MM.1S (cell line): ENCODE measurements around the gene TSPO2.

Source experiments
- DNase-seq: peaks from one replicate; pipeline ENCODE4 v3.0.0-alpha.2; 2015
- H2AFZ ChIP-seq: fragments of 300-600 bp; sonication (generic); 2 replicates; pipeline ENCODE4 v1.6.0; 2016; ENCODE audit warnings: antibody characterized with exemption, low read length
- H3F3A ChIP-seq: fragments of 300-600 bp; sonication (generic); 2 replicates; pipeline ENCODE4 v1.6.1; 2016; ENCODE audit warnings: mild to moderate bottlenecking, antibody characterized with exemption, low read length, moderate library complexity, mixed read lengths; ENCODE audit not compliant: insufficient read depth
- H3K27ac ChIP-seq: fragments of 300-600 bp; sonication (generic); 2 replicates; pipeline ENCODE4 v1.5.1; 2016; ENCODE audit warnings: mild to moderate bottlenecking, low read length
- H3K27me3 ChIP-seq: fragments of 300-600 bp; sonication (generic); replicated peaks from 2 replicates; pipeline ENCODE4 v1.6.0; 2016; ENCODE audit warnings: low read length; ENCODE audit not compliant: insufficient read depth
- H3K36me3 ChIP-seq: fragments of 300-600 bp; sonication (generic); replicated peaks from 2 replicates; pipeline ENCODE4 v1.6.1; 2016; ENCODE audit warnings: mild to moderate bottlenecking, low read length, mixed read lengths; ENCODE audit not compliant: insufficient read depth
- H3K4me1 ChIP-seq: fragments of 300-600 bp; sonication (generic); 2 replicates; pipeline ENCODE4 v1.6.1; 2016; ENCODE audit warnings: low read length, mixed read lengths
- H3K4me2 ChIP-seq: fragments of 300-600 bp; sonication (generic); 2 replicates; pipeline ENCODE4 v1.6.0; 2016; ENCODE audit warnings: low read depth, low read length
- H3K4me3 ChIP-seq: fragments of 300-600 bp; sonication (generic); 2 replicates; pipeline ENCODE4 v1.5.1; 2016; ENCODE audit warnings: low read length, mixed read lengths
- H3K79me2 ChIP-seq: fragments of 300-600 bp; sonication (generic); 2 replicates; pipeline ENCODE4 v1.6.1; 2016; ENCODE audit warnings: mixed run types, low read length, mixed read lengths
- H3K9ac ChIP-seq: fragments of 300-600 bp; sonication (generic); 2 replicates; pipeline ENCODE4 v1.6.1; 2016; ENCODE audit warnings: low read length, mixed read lengths
- H3K9me2 ChIP-seq: fragments of 300-600 bp; sonication (generic); replicated peaks from 2 replicates; pipeline ENCODE4 v1.6.1; 2016; ENCODE audit warnings: mild to moderate bottlenecking, low read length, mixed read lengths; ENCODE audit not compliant: insufficient read depth
- H3K9me3 ChIP-seq: fragments of 300-600 bp; sonication (generic); replicated peaks from 2 replicates; pipeline ENCODE4 v1.6.1; 2016; ENCODE audit warnings: mild to moderate bottlenecking, low read length, mixed read lengths; ENCODE audit not compliant: insufficient read depth
- H4K20me1 ChIP-seq: fragments of 300-600 bp; sonication (generic); 2 replicates; pipeline ENCODE4 v1.6.1; 2016; ENCODE audit warnings: mild to moderate bottlenecking, low read length, moderate library complexity, mixed read lengths; ENCODE audit not compliant: insufficient read depth
- CTCF ChIP-seq: fragments of 300-600 bp; sonication (generic); IDR thresholded peaks from 2 replicates; pipeline ENCODE4 v1.5.1; 2016; ENCODE audit warnings: antibody characterized with exemption, low read length, mixed read lengths
- EZH2 ChIP-seq: fragments of 300-600 bp; sonication (generic); optimal IDR thresholded peaks from 2 replicates; pipeline ENCODE3; 2017; ENCODE audit warnings: low read depth, mild to moderate bottlenecking, antibody characterized with exemption, low read length, mixed read lengths
- EZH2phosphoT487 ChIP-seq: fragments of 300-600 bp; sonication (generic); IDR thresholded peaks from 2 replicates; pipeline ENCODE4 v1.6.1; 2018; ENCODE audit warnings: antibody characterized with exemption, low read length

Gene TSPO2

DNA sequence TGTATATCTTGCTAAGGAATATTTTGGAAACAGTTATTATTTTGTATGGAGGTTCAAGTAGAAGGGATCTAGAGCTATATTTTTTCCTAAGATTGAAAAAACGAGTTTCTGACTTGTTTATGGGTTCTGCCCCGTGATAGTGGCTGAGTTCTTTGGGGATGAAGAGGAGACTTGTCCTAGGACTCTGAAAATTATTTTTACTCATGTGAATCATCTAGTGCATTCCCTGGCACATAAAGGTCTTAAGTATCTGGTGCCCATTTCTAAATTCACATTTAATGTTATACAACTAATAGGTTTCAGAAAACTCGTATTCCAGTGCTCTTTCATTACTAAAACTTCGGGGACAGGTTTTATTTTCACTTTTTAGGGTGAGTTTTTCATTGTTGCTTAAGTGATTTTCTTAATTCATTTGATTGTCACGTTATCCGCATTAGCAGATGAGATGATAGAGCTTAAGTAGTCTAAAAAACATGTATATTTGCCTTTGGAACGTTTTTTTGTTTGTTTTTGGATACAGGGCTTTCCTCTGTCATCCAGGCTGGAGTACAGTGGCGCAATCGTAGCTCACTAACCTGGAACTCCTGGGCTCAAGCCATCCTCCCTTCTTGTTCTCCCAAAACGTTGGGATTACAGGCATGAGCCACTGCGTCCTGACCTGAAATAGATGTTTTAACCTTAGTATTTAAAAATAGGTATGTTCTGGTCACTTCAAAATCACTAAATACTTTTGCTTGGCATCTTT is 32.6 kb downstream of the TSPO2 start:
- DNase-seq, result no peak
- Histone ChIP-seq H3K27me3 (no peaks in the 10 kb centered on the region), H3K4me3 (peak overlapping the region; percentile 95), H3K4me1 (0 out of 2 replicates have a peak, but pooled peaks cover 3% of the 10 kb centered on the region), H4K20me1 (no peaks in the 10 kb centered on the region), H3K9ac (peak overlapping the region; percentile 99; the same call in 1 of the 2 replicates), H2AFZ (no peak overlapping the region), H3F3A (peaks cover 23% of the 10 kb centered on the region), H3K4me2 (peak overlapping the region; percentile 76), H3K79me2 (peaks cover 76% of the 10 kb centered on the region), H3K9me3 (no peaks in the 10 kb centered on the region), H3K36me3 (peaks cover 9% of the 10 kb centered on the region), H3K27ac (peak overlapping the region; percentile 99; the same call in 1 of the 2 replicates), H3K9me2 (no peaks in the 10 kb centered on the region)
- TF ChIP-seq EZH2 (no peak), CTCF (no peak), EZH2phosphoT487 (no peak)

- Histone ChIP-seq H3K79me2 (peaks cover 81% of the 10 kb centered on the region), H3K9me2 (no peaks in the 10 kb centered on the region), H3K4me1 (0 out of 2 replicates have a peak, but pooled peaks cover 3% of the 10 kb centered on the region), H3K9ac (no peak overlapping the region), H3K4me2 (peak overlapping the region; percentile 76; the same call in 1 of the 2 replicates), H3K27me3 (no peaks in the 10 kb centered on the region), H3K27ac (no peak overlapping the region), H3K36me3 (peaks cover 10% of the 10 kb centered on the region), H2AFZ (no peak overlapping the region), H3K4me3 (no peak overlapping the region), H3F3A (peaks cover 23% of the 10 kb centered on the region), H4K20me1 (no peaks in the 10 kb centered on the region), H3K9me3 (no peaks in the 10 kb centered on the region)
- TF ChIP-seq EZH2phosphoT487, result no peak
- TF ChIP-seq CTCF, result no peak
- no peak for TF ChIP-seq EZH2
- no peak for DNase-seq
Observed at GRCh38 chr6:41075651-41076626, 33.7 kb downstream of the TSPO2 start.

DNA sequence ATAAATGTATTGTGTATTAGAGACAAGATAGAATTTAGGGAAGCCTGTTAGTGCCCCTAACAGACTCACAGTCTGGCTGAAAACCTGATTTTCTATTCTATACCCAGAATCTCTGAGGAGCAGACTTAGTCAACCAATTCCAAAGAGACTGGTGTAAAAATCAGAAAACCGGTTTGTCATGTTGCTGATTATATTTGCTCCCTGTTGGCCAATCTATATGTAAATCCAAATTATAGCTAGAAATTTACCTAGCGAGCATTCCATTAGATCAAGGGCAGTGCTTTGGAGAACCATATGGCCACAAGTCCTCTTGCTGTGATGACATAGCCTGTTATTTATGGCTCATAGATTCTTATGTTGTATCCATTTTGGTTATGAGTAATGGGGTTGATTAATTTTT is 35.3 kb downstream of the TSPO2 start:
- H3K4me3 ChIP-seq, result no peak overlapping the region
- H3K27me3 ChIP-seq, result no peaks in the 10 kb centered on the region
- peaks cover 90% of the 10 kb centered on the region for H3K79me2 ChIP-seq
- no peaks in the 10 kb centered on the region for H3K9me2 ChIP-seq
- H3F3A ChIP-seq, result peaks cover 12% of the 10 kb centered on the region
- no peak for TF ChIP-seq CTCF
- no peak overlapping the region for H3K27ac ChIP-seq
- H3K36me3 ChIP-seq, result peaks cover 10% of the 10 kb centered on the region
- H3K4me1 ChIP-seq, result 0 out of 2 replicates have a peak, but pooled peaks cover 3% of the 10 kb centered on the region
- no peaks in the 10 kb centered on the region for H3K9me3 ChIP-seq
- H3K9ac ChIP-seq, result no peak overlapping the region
- no peak overlapping the region for H2AFZ ChIP-seq
- no peaks in the 10 kb centered on the region for H4K20me1 ChIP-seq
- no peak overlapping the region for H3K4me2 ChIP-seq
- no peak for DNase-seq
